CD4-positive, alpha-beta T cell treated with Interleukin-6 for 4 hours (primary cell): ENCODE results near the gene CLIP4.

Source experiments
- DNase-seq: peaks from one replicate; pipeline ENCODE4 v3.0.0-alpha.2; 2020; ENCODE audit warnings: mixed read lengths

CLIP4 gene

DNA sequence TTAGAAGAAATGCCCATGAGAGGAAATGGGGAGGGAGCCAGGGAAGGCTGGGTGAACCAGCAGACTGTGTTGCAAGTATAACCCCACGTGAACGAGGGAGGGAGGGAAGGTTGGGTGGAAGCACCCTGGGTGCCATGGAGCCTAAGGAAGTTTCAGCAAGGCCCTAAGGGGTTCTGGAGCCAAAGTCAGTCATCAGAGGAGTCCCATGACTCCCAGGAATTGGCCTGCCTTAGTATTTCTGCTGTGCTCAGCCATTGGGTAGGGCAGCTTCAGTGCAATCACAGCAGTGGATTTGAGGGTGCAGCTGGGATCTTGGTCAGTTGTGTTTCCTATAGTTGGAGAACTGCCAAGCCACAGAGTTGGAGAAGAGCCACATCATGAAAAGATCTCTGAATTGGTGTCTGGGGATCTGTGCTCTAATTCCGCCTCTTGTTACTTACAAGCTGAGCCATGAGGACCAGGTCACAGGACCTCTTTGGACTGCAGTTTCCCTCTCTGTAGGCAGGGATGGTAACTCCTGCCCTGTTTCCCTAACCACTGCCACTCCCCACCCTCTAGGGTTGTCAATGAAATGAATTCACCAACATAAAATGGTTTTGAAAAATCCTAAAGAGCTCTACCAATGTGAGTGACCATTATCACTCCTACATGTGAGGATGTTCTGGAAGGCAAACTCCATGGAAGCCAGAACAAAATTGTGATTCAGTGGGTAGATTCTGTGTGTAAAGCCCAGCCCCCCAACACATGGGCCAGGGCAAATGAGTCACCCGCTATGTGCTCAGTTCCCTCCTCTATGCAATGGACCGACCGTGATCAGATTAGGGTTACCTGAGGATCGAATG is 108.9 kb downstream of the CLIP4 start:
- DNase-seq: no peak

DNA sequence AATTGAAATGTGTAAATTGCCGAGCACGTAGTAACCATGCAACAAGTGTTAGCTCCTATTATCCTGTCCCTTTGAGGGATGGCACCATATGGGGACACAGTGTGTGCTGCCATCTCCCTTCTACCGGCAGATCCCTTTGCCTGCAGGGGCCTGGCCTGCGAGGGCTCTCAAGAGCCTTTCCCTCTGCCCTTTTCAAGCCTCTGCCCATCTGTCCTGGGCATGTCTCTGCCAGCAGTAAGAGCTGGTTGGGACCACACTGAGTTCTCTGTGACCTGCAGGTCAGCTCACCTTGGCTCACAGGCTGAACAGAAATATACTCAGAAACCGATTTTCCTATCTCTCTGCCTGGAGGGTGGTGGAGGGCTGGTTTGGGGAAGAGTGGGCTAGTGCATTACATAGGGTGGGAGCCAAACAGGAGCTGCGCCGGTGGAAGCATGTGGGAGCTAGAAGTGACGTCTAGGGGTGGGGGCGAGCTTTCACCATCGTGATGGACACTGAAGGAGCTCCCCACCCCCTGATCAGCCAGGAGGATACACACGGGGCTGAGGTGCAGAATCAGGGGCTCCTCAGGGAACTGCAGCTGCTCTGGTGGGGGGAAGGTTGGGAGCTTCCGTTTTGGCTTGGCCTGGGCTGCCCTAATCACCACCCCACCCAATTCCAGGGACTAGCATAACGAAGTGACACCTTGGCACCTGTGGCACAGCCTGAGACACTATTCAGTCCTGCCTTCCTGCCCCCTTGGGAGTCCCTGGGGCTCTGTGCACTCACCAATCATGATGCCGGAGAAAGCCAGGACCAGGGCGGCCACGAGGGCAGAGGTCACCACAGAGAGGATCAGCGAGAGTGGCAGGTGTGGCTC is 109.7 kb downstream of the CLIP4 start:
- no peak for DNase-seq

DNA sequence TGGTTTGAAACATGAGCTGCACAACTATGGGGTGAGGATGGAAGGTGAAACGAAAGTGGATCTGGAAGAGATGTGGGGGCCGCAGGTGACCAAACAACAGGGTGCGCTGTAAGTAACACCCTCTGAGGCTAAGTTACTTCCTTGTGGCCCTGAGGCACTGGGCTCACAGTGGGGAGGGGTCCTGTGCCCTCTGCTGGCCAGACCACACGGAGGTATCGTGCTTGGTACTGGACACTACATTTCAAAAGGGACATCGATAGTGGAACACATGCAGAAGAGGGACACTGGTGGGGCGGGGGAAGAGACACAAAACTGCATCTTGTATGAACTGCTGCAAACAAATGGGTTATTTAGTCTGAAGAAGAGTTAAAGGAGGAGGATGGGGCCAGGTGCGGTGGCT is 110.6 kb downstream of the CLIP4 start:
- no peak for DNase-seq

DNA sequence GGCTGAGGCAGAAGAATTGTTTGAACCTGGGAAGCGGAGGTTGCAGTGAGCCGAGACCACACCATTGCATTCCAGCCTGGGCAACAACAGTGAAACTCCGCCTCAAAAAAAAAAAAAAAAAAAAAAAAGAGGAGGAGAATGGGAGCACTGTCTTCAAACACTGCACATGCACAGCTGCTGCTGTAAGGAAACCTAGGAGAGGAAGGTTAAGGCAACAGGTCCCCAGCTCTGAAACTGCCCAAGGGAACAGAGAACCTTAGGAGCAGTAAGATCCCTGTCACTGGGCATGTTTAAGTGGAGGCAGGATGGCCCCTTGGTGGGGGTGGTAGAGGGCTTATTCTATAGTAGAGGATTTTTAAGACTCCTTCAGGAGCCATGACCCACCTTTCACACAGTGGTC is 111.2 kb downstream of the CLIP4 start:
- DNase-seq: no peak

DNA sequence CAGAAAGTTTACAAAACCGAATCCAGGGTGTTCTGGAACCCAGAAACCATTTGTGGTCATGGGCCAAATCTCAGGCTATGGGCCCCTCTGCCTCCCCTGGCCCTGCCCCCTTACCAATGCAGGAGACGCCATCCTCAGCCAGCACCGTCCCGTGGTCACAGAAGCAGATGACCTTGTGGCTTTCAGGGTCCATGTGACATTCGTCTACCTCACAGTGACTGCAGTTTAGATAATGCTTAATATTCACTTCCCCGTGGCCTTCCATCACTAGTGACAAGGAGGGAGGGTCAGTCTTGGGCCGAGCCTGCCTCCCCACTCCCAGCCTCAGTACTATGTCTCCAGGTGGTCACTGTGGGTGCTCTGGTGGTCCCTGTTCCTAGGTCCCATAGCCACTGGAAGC is 111.6 kb downstream of the CLIP4 start:
- no peak for DNase-seq

DNA sequence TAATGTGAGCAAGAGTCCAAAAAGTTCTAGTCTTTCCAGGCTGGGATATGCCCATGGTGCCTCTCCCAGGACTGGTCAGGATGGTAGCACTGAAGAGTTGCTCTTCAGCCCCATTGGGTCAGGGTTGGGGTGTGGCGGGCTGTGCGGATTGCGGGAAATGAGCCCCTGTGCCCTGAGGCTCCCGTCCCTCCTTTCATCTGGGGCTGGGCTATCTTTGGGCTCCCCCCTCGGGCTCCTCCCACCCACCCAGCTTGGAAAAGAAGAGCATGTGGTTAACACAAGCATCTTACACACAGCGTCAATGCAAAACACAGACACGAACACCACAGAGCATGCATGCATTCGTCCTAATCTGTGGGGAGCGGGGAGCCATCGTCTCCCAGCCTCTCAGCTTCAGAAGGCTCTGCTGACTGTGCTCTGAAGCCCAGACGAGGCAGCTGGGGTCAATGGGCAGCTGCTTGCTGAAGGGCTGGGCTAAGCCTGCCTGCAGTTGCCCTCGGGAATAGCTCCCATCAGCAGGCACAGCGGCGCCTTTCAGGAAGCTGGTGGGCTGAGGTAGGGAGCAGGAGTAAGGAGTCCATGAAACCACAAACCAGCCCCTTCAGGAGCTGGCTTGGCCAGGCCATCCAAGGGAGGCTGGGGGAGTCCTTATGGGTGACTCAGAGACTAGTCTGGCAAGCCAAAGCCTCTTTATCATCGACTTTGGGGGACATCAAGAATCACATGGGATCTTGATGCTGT is 112.9 kb downstream of the CLIP4 start:
- DNase-seq: no peak

DNA sequence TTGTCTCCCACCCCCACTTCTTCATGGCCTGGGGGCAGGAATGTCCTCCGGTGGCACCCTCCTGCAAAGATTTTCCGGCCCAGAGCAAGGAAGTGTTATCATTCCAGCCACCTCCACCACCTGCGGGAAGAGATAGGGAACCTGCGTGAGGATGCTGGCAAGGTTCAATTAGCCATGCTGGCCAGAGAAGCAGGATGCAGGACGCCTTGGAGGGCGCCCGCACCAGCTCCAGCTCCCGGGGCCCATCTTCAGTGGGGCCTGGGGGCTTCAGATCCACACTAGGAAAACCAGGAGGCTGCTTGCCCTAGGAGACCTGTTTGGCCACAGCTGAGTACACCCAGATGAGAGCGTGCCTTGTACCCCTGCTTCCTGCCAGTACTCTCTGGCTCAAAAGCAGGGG is 113.7 kb downstream of the CLIP4 start:
- no peak for DNase-seq

DNA sequence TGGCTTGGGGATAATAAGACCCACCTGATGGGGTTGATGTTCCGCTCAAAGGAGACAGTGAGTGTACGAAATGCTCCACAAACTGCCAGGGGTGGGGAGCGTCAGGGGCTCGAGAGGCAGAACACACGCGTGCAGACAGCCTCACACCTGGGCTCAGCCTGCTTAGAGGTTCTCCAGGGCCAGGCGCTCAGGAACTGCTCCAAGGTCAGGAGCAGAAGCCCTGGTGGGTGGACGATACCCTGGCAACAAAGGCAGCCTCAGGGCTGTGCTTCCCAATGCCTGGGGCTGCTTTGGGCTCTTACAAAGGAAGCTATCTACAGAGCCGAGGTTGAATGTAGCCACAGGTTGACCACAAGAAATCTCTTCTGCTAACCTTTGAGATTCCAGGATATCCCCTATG is 114.4 kb downstream of the CLIP4 start:
- DNase-seq: no peak

DNA sequence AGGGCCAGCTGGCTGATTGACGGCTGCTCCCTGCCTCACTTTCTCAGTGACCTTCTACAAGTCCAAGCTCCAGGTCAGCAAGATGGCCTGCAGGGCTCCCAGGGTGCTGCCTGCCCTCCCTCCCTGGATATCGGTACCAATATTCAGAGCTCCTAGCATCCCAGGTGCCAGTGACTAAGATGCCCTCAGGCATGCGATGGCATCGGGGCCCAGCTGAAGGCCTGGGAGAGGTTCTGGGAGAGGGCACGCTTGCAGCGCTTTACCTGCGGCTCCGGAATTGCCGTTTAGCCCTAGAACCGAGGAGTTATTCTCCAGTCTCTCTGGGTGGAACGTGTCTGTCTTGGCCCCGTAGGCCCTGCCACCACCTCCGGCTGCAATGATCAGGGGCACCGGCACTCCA is 116.8 kb downstream of the CLIP4 start:
- no peak for DNase-seq

DNA sequence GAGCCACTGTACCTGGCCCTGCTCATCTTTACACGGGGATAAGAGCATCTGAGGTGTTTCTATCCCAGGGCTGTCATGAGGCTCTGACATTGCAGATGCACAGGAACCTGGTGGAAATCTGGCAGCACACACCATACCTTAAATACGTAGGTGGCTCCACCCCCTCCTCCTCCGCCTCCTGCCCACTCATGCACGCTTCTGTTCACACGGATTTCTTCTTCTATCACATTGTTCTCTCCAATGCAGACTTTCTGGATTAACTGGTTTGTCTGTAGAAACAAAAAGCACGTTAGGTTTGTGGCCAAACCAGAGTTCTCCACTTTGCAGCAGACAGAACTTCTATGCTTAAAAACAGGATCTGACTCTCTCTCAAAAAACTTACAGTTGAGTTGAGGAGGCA is 118.2 kb downstream of the CLIP4 start:
- DNase-seq: no peak

DNA sequence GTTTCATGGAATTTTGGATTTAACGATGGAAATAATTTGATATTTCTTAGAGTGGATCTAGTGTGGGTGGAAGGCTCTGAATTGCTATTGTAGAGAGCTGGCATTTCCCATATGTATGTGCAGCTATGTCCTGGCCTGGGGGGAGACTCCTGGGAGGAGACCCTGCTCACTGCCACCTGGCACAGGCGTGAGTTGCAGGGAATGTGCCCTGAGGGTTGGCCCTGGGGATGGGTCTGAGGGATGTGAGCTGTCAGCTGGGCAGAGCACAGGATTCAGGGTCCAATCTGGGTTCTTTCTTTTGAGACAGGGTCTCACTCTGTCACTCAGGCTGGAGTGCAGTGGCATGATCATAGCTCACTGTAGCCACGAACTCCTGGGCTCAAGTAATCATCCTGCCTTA is 120.2 kb downstream of the CLIP4 start:
- DNase-seq: no peak

DNA sequence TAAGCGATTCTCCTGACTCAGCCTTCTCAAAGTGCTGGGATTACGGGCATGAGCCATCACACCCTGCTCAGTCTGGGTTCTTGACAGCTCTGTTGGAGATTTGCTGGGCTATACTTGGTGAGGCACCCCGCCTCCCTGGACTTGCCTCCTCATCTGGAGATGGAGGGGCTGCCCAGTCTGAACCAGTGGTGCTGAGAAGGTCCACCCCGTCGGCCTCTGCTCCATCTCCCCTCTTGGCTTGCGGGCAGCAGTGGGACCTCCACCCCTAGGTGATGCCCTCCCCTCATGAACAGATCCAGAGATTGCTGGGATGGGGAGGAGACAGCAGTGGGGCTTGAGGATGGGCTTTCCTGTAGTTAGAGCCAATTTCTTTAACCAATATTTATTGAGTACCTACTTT is 120.9 kb downstream of the CLIP4 start:
- DNase-seq: no peak

DNA sequence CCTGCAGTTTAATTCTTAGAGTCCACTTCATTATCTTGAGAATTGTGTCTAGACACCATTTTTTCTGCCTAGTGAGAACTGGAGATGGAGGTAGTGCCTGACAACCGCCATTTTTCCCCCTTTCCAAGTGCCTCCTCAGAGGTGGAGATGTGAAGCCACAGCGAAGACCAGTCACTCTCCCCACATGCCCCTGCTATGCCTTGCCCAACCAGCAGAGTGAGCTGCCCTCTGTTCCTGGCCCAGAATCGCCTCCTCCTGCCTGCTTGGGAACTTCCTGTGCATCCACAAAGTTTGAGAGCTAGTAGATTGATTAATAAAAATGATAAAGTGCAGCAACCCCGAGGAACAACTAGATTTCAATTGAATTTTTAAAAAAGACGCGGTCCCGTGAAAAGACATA is 123.3 kb downstream of the CLIP4 start:
- no peak for DNase-seq
